Measurements from ENCODE around the gene RNF207. TPM values are rescaled to one million over a fixed set of nuclear protein-coding genes. Genes with fewer than 3 reads are reported as not detected.

Gene RNF207
- total and polyA plus RNA-seq, 2 of the 8 experiments (the other 6 are each of a cell fraction or from before 2014, with no cell fraction given), result 3.9 to 5.4 TPM

DNA sequence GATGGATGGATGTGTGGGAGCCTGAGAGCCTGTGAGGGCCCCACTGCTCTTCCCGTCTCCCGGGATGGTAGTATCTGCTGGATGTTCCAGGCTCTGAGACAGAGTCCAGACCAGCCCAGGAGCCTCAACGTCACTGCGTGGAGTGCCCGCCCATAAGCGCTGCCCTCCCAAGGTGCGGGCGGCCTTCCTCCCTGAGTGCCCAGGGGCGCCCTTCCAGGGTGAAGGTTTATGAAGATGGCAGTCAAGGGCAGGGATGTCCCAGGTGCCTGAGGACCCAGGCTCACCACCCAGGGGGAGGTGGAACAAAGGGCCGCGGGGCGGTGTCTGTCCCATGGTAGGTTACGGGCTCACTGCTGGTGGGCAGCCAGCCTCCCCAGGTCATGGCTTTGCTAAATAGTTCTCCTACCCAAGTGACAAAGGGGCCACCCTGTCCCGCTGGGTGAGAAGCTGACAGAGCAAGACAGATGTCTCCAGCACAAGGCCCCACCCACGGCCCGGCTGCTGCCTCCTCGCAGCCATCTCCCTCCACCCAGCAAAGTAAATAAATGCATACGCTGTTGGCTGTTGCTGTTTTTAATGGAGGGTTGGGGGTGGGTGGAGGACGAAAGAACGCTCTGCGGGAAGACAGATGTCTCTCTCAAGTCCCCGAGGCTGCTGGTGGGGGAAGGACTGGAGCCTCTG is 63.9 kb downstream of the RNF207 start (continued):
- TF ChIP-seq CHD1 (IDR thresholded peaks at IDR 0.05; ENCODE audit: low read depth, low read length) (no peak), YY1 (IDR thresholded peaks at IDR 0.05; ENCODE audit: low read depth, low read length) (no peak), RFX5 (IDR thresholded peaks at IDR 0.05; ENCODE audit: borderline replicate concordance, low read depth, low read length) (no peak), RNF2 (IDR thresholded peaks at IDR 0.05; ENCODE audit: borderline replicate concordance, low read depth, low read length, missing control alignments, poor library complexity, severe bottlenecking) (no peak), RBBP5 (IDR thresholded peaks at IDR 0.05; ENCODE audit: borderline replicate concordance, low read depth, low read length) (no peak), BACH1 (IDR thresholded peaks at IDR 0.05; ENCODE audit: low read length) (no peak), GABPA (IDR thresholded peaks at IDR 0.05; ENCODE audit: borderline replicate concordance, insufficient read depth, low read length) (no peak), HDAC2 (IDR thresholded peaks at IDR 0.05; ENCODE audit: borderline replicate concordance in 1 of 2, low read depth in 2 of 2, low read length in 2 of 2) (no peak), NANOG (IDR thresholded peaks at IDR 0.05; ENCODE audit: insufficient read depth, low read depth, low read length, poor library complexity, severe bottlenecking) (no peak), SAP30 (IDR thresholded peaks at IDR 0.05; ENCODE audit: insufficient read depth, insufficient replicate concordance, low read length) (no peak)
